ENCODE results near the gene RRP1B. TPM values are rescaled to one million over a fixed set of nuclear protein-coding genes. Genes with fewer than 3 reads are reported as not detected.

The RRP1B gene
- total and polyA plus RNA-seq, 9 of the 15 experiments (the other 6 are each of a cell fraction or from before 2014, with no cell fraction given), result 6.8 to 66.6 (median 41.9) TPM

DNA sequence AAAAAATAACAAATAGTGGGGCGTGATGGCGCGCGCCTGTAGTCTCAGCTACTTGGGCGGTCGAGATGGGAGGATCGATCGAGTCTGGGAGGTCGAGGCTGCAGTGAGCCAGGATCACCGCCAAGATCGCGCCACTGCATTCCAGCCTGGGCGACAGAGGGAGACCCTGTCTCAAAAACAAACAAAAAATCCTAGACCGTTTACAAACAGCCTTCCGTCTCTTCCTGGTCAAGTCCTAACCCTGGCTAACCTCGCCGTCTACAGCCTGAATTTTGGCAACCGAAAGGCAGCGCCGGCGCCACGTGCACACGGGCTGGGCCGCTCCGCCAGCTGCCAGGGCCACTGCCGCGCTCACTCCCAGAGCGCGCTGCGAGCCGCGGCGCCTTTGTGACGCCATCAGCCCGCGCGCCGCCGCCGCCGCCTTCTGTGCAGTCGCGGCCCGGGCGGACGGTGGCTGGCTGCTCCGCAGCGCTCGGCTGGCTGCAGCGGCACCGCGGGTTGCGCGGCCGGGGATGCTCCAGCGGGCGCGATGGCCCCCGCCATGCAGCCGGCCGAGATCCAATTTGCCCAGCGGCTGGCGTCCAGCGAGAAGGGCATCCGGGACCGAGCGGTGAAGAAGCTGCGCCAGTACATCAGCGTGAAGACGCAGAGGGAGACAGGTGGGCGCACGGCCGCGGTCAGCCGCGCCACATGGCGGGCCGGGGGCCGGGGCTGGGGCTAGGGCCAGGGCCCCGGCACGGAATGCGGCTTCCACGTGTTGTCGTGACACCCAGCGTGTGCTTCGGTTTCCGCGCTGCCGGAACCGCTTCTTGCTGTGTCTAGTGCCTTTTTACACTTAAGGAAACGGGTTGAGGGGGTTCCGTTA is at the start of gene RRP1B, which contains the start of gene HSF2BP (continued):
- TF ChIP-seq, protein P1, sequence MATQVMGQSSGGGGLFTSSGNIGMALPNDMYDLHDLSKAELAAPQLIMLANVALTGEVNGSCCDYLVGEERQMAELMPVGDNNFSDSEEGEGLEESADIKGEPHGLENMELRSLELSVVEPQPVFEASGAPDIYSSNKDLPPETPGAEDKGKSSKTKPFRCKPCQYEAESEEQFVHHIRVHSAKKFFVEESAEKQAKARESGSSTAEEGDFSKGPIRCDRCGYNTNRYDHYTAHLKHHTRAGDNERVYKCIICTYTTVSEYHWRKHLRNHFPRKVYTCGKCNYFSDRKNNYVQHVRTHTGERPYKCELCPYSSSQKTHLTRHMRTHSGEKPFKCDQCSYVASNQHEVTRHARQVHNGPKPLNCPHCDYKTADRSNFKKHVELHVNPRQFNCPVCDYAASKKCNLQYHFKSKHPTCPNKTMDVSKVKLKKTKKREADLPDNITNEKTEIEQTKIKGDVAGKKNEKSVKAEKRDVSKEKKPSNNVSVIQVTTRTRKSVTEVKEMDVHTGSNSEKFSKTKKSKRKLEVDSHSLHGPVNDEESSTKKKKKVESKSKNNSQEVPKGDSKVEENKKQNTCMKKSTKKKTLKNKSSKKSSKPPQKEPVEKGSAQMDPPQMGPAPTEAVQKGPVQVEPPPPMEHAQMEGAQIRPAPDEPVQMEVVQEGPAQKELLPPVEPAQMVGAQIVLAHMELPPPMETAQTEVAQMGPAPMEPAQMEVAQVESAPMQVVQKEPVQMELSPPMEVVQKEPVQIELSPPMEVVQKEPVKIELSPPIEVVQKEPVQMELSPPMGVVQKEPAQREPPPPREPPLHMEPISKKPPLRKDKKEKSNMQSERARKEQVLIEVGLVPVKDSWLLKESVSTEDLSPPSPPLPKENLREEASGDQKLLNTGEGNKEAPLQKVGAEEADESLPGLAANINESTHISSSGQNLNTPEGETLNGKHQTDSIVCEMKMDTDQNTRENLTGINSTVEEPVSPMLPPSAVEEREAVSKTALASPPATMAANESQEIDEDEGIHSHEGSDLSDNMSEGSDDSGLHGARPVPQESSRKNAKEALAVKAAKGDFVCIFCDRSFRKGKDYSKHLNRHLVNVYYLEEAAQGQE (IDR thresholded peaks at IDR 0.05; ENCODE audit: borderline replicate concordance), result no peak
- TF ChIP-seq, protein P1 (CRISPR knock-in tag; IDR thresholded peaks at IDR 0.05; ENCODE audit: low read depth), result peak; percentile 58; the same call in 1 of the 2 replicates
- no peak for TF ChIP-seq HEY1 (CRISPR knock-in tag; IDR thresholded peaks at IDR 0.05; ENCODE audit: borderline replicate concordance)
- TF ChIP-seq XRCC3 (IDR thresholded peaks at IDR 0.05), result no peak
- no peak for TF ChIP-seq POU5F1 (IDR thresholded peaks at IDR 0.05; ENCODE audit: borderline replicate concordance, low read depth, low read length, partially characterized antibody)
- TF ChIP-seq, protein P2, sequence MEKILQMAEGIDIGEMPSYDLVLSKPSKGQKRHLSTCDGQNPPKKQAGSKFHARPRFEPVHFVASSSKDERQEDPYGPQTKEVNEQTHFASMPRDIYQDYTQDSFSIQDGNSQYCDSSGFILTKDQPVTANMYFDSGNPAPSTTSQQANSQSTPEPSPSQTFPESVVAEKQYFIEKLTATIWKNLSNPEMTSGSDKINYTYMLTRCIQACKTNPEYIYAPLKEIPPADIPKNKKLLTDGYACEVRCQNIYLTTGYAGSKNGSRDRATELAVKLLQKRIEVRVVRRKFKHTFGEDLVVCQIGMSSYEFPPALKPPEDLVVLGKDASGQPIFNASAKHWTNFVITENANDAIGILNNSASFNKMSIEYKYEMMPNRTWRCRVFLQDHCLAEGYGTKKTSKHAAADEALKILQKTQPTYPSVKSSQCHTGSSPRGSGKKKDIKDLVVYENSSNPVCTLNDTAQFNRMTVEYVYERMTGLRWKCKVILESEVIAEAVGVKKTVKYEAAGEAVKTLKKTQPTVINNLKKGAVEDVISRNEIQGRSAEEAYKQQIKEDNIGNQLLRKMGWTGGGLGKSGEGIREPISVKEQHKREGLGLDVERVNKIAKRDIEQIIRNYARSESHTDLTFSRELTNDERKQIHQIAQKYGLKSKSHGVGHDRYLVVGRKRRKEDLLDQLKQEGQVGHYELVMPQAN (IDR thresholded peaks at IDR 0.05; ENCODE audit: borderline replicate concordance), result peak; percentile 88; the same call in 1 of the 2 replicates
- peak; percentile 92 for TF ChIP-seq BHLHE40 (IDR thresholded peaks at IDR 0.05; ENCODE audit: low read length)
- no peak for TF ChIP-seq ZNF699 (CRISPR knock-in tag; IDR thresholded peaks at IDR 0.05; ENCODE audit: insufficient replicate concordance)
- peak; percentile 60; the same call in 1 of the 2 replicates for TF ChIP-seq POLR2AphosphoS5 (IDR thresholded peaks at IDR 0.05; ENCODE audit: control insufficient read depth, insufficient read depth, low read depth, low read length)
- peak; percentile 78 for TF ChIP-seq SUPT5H (IDR thresholded peaks at IDR 0.05)
- TF ChIP-seq KAT7 (CRISPR knock-in tag; IDR thresholded peaks at IDR 0.05; ENCODE audit: borderline replicate concordance), result peak; percentile 100
- TF ChIP-seq TAF1 (IDR thresholded peaks at IDR 0.05; ENCODE audit: control insufficient read depth, extremely low read depth, insufficient read depth, low read length, severe bottlenecking), result peak; percentile 90
- TF ChIP-seq CBFA2T2 (conservative IDR thresholded peaks at IDR 0.05), result no peak
- TF ChIP-seq, protein P3, sequence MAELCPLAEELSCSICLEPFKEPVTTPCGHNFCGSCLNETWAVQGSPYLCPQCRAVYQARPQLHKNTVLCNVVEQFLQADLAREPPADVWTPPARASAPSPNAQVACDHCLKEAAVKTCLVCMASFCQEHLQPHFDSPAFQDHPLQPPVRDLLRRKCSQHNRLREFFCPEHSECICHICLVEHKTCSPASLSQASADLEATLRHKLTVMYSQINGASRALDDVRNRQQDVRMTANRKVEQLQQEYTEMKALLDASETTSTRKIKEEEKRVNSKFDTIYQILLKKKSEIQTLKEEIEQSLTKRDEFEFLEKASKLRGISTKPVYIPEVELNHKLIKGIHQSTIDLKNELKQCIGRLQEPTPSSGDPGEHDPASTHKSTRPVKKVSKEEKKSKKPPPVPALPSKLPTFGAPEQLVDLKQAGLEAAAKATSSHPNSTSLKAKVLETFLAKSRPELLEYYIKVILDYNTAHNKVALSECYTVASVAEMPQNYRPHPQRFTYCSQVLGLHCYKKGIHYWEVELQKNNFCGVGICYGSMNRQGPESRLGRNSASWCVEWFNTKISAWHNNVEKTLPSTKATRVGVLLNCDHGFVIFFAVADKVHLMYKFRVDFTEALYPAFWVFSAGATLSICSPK (IDR thresholded peaks at IDR 0.05; ENCODE audit: borderline replicate concordance), result peak; percentile 58; the same call in 1 of the 2 replicates
- TF ChIP-seq ZNF644 (tag; IDR thresholded peaks at IDR 0.05; ENCODE audit: low read depth), result peak; percentile 93

All from K562 (cell line).